ENCODE data around the gene AGBL5.

DNA sequence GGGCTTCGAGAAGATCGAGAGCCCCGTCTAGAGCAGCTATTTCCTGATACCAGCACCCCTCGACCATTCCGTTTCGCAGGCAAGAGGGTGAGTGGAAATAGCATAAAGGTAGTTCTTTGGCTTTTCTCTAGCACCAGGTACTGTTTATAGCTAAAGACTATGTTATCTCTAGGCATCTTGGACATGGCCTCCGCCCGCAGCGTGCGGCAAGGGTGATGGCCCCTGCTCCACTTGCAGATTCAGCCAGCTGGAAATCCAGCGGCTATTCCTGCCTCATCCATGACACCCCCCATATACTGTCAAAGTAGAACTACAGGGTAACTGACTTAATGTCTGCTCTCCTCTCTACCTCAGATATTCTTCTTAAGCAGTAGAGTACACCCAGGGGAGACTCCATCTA is 3.3 kb downstream of the AGBL5 start:
- TF ChIP-seq, protein P1, sequence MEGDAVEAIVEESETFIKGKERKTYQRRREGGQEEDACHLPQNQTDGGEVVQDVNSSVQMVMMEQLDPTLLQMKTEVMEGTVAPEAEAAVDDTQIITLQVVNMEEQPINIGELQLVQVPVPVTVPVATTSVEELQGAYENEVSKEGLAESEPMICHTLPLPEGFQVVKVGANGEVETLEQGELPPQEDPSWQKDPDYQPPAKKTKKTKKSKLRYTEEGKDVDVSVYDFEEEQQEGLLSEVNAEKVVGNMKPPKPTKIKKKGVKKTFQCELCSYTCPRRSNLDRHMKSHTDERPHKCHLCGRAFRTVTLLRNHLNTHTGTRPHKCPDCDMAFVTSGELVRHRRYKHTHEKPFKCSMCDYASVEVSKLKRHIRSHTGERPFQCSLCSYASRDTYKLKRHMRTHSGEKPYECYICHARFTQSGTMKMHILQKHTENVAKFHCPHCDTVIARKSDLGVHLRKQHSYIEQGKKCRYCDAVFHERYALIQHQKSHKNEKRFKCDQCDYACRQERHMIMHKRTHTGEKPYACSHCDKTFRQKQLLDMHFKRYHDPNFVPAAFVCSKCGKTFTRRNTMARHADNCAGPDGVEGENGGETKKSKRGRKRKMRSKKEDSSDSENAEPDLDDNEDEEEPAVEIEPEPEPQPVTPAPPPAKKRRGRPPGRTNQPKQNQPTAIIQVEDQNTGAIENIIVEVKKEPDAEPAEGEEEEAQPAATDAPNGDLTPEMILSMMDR (optimal IDR thresholded peaks at IDR 0.05 in 1 of 3, IDR thresholded peaks at IDR 0.05 in 1 of 3, conservative IDR thresholded peaks at IDR 0.05 in 1 of 3; ENCODE audit: extremely low read depth in 1 of 3, insufficient read depth in 2 of 3, low read length in 3 of 3) = no peak
- no peak for TF ChIP-seq EZH2 (IDR thresholded peaks at IDR 0.05; ENCODE audit: low read length)
